Adrenal gland (tissue), 5 donors: ENCODE measurements around the gene LTBP2.

Experiments used
- CTCF ChIP-seq, 6 experiments: fragments of 450-650 bp in 4 of 6; fragments of 200-600 bp in 2 of 6; sonication (generic) in 1 of 6; IDR thresholded peaks; 1 replicate in 5 of 6; 2 replicates in 1 of 6; pipeline versions ENCODE4 v1.5.1 to v1.8.0; 2016 to 2021; ENCODE audit warnings: antibody characterized with exemption in 6 of 6, mild to moderate bottlenecking in 2 of 6, moderate library complexity in 1 of 6
- POLR2A ChIP-seq, 2 donors: fragments of 450-650 bp; IDR thresholded peaks; one replicate each; pipeline ENCODE4 v1.6.1; 2017; ENCODE audit warnings: antibody characterized with exemption in 2 of 2, mild to moderate bottlenecking in 2 of 2, moderate library complexity in 1 of 2
- donor health status: DM: no; HTN: no; CAD: no.

DNA sequence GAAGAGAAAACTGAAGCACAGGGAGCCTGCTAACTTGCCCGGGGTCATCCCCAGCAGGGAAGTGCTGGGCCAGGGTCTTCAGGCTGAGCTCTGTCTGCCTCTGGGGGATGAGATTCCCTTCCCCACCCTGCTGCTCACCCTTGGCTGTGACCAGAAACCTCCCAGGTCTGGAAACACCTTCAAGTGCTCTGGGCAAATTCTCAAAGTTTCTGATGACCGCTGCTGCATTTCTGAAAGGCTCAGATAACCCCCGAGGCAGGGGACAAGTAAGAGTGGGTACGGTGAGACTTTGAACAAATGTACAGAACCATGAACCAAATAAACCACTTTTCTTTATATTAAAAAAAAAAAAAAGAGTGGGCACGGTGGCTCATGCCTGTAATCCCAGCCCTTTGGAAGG is 41.3 kb downstream of the LTBP2 start:
- no peak for TF ChIP-seq CTCF (IDR thresholded peaks at IDR 0.05)
- TF ChIP-seq POLR2A (IDR thresholded peaks at IDR 0.05): no peak
